ENCODE measurements around the gene NHSL1.

Gene NHSL1

DNA sequence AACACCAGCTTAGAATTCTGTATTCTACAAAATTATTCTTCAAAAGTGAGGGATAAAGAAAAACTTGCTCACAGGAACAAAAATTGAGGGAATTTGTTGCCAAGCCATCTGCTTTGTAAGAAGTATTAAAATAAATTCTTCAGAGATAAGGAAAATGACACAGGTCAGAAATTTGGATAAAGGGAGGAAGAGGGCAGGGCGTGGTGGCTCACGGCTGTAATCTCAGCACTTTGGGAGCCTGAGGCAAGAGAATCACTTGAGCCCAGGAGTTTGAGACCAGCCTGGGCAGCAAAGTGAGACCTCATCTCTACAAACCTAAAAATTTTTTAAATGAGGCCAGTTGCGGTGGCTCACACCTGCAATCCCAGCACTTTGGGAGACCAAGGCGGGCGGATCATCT is 109.7 kb downstream of the NHSL1 start:
- no peaks in the 10 kb centered on the region for H3K9me3 ChIP-seq (ENCODE audit: severe bottlenecking)
- H3K27ac ChIP-seq (ENCODE audit: poor library complexity, severe bottlenecking): no peak overlapping the region
- no peak for TF ChIP-seq CTCF (IDR thresholded peaks at IDR 0.05; ENCODE audit: poor library complexity, severe bottlenecking)

GRCh38 chr6:138387577-138388368 is 111.5 kb downstream of the NHSL1 start:
- no peak for TF ChIP-seq CTCF (IDR thresholded peaks at IDR 0.05; ENCODE audit: poor library complexity, severe bottlenecking)
- Histone ChIP-seq H3K4me3 (ENCODE audit: severe bottlenecking) (no peak overlapping the region), H3K9me3 (ENCODE audit: severe bottlenecking) (no peaks in the 10 kb centered on the region), H3K27ac (ENCODE audit: poor library complexity, severe bottlenecking) (no peak overlapping the region), H3K4me1 (ENCODE audit: insufficient read depth, poor library complexity, severe bottlenecking) (no peaks in the 10 kb centered on the region), H3K27me3 (ENCODE audit: insufficient read depth, poor library complexity, severe bottlenecking) (no peaks in the 10 kb centered on the region), H3K36me3 (ENCODE audit: low read depth) (no peaks in the 10 kb centered on the region)
- ATAC-seq (ENCODE audit: low read depth) (no peak), DNase-seq (ENCODE audit: low spot score) (no peak)

More for the DNA sequence above, 109.7 kb downstream of the NHSL1 start:
- ATAC-seq (ENCODE audit: low read depth): no peak
- Histone ChIP-seq H3K4me1 (ENCODE audit: insufficient read depth, poor library complexity, severe bottlenecking) (no peaks in the 10 kb centered on the region), H3K4me3 (ENCODE audit: severe bottlenecking) (no peak overlapping the region), H3K27me3 (ENCODE audit: insufficient read depth, poor library complexity, severe bottlenecking) (no peaks in the 10 kb centered on the region), H3K36me3 (ENCODE audit: low read depth) (no peaks in the 10 kb centered on the region)
- no peak for DNase-seq (ENCODE audit: low spot score)

DNA sequence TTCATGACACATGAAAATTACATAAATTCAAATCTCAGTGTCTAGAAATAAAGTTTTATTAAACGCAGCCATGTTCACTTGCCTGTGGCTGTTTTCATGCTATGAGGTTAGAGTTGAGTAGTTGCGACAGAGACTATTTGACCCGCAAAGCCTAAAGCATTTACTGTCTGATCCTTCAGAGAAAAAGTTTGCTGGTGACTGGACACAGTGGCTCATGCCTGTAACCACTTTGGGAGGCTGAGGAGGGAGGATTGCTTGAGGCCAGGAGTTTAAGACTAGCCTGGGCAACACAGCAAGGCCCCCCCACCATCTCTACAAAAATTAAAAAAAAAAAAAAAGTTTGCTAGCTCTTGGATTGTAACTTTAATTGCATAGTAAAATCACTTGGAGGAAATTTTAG is 112.4 kb downstream of the NHSL1 start:
- no peak for TF ChIP-seq CTCF (IDR thresholded peaks at IDR 0.05; ENCODE audit: poor library complexity, severe bottlenecking)
- no peak overlapping the region for H3K27ac ChIP-seq (ENCODE audit: poor library complexity, severe bottlenecking)
- no peaks in the 10 kb centered on the region for H3K36me3 ChIP-seq (ENCODE audit: low read depth)
- H3K4me3 ChIP-seq (ENCODE audit: severe bottlenecking): no peak overlapping the region
- no peaks in the 10 kb centered on the region for H3K9me3 ChIP-seq (ENCODE audit: severe bottlenecking)
- H3K27me3 ChIP-seq (ENCODE audit: insufficient read depth, poor library complexity, severe bottlenecking): no peaks in the 10 kb centered on the region
- ATAC-seq (ENCODE audit: low read depth): no peak
- H3K4me1 ChIP-seq (ENCODE audit: insufficient read depth, poor library complexity, severe bottlenecking): no peaks in the 10 kb centered on the region
- DNase-seq (ENCODE audit: low spot score): no peak

- no peaks in the 10 kb centered on the region for H3K36me3 ChIP-seq (ENCODE audit: low read depth)
- H3K9me3 ChIP-seq (ENCODE audit: severe bottlenecking): no peaks in the 10 kb centered on the region
- no peak for TF ChIP-seq CTCF (IDR thresholded peaks at IDR 0.05; ENCODE audit: poor library complexity, severe bottlenecking)
- no peaks in the 10 kb centered on the region for H3K27me3 ChIP-seq (ENCODE audit: insufficient read depth, poor library complexity, severe bottlenecking)
- ATAC-seq (ENCODE audit: low read depth) (no peak), DNase-seq (ENCODE audit: low spot score) (no peak)
- no peak overlapping the region for H3K27ac ChIP-seq (ENCODE audit: poor library complexity, severe bottlenecking)
- no peaks in the 10 kb centered on the region for H3K4me1 ChIP-seq (ENCODE audit: insufficient read depth, poor library complexity, severe bottlenecking)
- no peak overlapping the region for H3K4me3 ChIP-seq (ENCODE audit: severe bottlenecking)
These were observed 115.5 kb downstream of the NHSL1 start for GRCh38 chr6:138383776-138384175.
